GM13976 (cell line): ENCODE results near the gene TMTC3.
"Not testable (repeated sequence)": the region's sequence is repeated elsewhere in the genome, so short reads cannot be mapped to it uniquely, and the experiment has no call there.

Source experiments
- DNase-seq: peaks from one replicate; pipeline ENCODE4 v3.0.0; 2012; ENCODE audit warnings: low spot score
- CTCF ChIP-seq: IDR thresholded peaks from 2 replicates; pipeline ENCODE4 v1.5.1; 2012; ENCODE audit warnings: borderline replicate concordance, mild to moderate bottlenecking; ENCODE audit not compliant: insufficient read depth; ENCODE audit errors: extremely low read depth, missing control alignments, control extremely low read depth
- in situ Hi-C: fragments of 300-500 bp; cut with MboI; formaldehyde crosslinking; loops from one replicate; pipeline ENCODE4 v1.12.0; 2022; ENCODE audit warnings: low sequenced_read_pairs, mixed read lengths, inconsistent platforms; ENCODE audit not compliant: unreplicated experiment

The TMTC3 gene

GRCh38 chr12:88208661-88209060 lies 66.6 kb downstream of the TMTC3 start:
- TF ChIP-seq CTCF: no peak
- no peak for DNase-seq
- in situ Hi-C loops: no loop called here

GRCh38 chr12:88210311-88210710 lies 68.2 kb downstream of the TMTC3 start:
- in situ Hi-C loops, DNase-seq: not testable (repeated sequence)

- in situ Hi-C loops: no loop called here
- no peak for TF ChIP-seq CTCF
- DNase-seq: no peak
Observed at GRCh38 chr12:88218293-88218692, 76.2 kb downstream of the TMTC3 start.

GRCh38 chr12:88219861-88220260 lies 77.8 kb downstream of the TMTC3 start:
- no peak for TF ChIP-seq CTCF
- in situ Hi-C loops: no loop called here
- DNase-seq: no peak

GRCh38 chr12:88223519-88223918 lies 81.4 kb downstream of the TMTC3 start:
- in situ Hi-C loops: no loop called here
- no peak for DNase-seq

GRCh38 chr12:88225776-88226175 lies 83.7 kb downstream of the TMTC3 start:
- in situ Hi-C loops: no loop called here
- TF ChIP-seq CTCF: no peak
- no peak for DNase-seq

More at GRCh38 chr12:88223519-88223918, 81.4 kb downstream of the TMTC3 start:
- TF ChIP-seq CTCF: no peak

GRCh38 chr12:88227263-88227662 lies 85.2 kb downstream of the TMTC3 start:
- no peak for TF ChIP-seq CTCF
- in situ Hi-C loops: no loop called here
- no peak for DNase-seq
